Measurements from ENCODE around the gene FAM131A.
A peak's percentile ranks its signal among the peaks of the same experiment; 100 is the strongest.

FAM131A gene

GRCh38 chr3:184332370-184333090 is 4.9 kb upstream of the FAM131A start:
- Histone ChIP-seq H3K4me1 (ENCODE audit: control insufficient read depth in 1 of 2, insufficient read depth in 2 of 2, low read length in 2 of 2) (peaks cover 15 to 19% of the 10 kb centered on the region in 2 donors), H3K9ac (ENCODE audit: low read depth in 1 of 2, low read length in 2 of 2) (no peak overlapping the region), H3K27me3 (ENCODE audit: control insufficient read depth in 1 of 2, insufficient read depth in 2 of 2, low read length in 2 of 2) (no peaks in the 10 kb centered on the region), H3K27ac (ENCODE audit: low read depth, low read length) (no peak overlapping the region), H3K36me3 (ENCODE audit: control insufficient read depth in 1 of 2, insufficient read depth in 2 of 2, low read length in 2 of 2) (peaks cover 60 to 78% of the 10 kb centered on the region in 2 donors), H3K9me3 (ENCODE audit: control insufficient read depth in 1 of 2, low read length in 2 of 2) (no peaks in the 10 kb centered on the region), H3K4me3 (ENCODE audit: low read depth in 1 of 2, low read length in 2 of 2) (no peak overlapping the region)

DNA sequence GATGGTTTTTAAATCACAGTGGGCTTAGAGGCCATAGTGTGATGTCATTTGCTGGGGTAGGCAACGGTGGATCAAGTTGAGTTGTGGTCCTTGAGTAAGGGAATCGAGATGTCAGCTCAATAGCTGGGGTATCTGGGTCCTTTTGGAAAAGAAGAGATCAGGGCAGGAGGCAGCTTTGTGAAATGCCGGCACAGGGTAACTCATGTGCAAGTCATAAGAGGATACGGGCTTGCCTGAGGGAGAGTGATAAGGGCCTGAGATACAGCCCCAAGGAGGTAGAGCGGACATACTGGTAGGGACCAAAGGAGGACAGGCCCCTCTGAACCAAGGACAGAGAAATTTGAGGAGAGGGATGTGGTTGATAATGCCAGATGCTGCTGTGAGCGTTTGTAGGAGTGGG is 4.2 kb upstream of the FAM131A start:
- Histone ChIP-seq H3K36me3 (ENCODE audit: control insufficient read depth in 1 of 2, insufficient read depth in 2 of 2, low read length in 2 of 2) (peaks cover 55 to 72% of the 10 kb centered on the region in 2 donors), H3K4me1 (ENCODE audit: control insufficient read depth in 1 of 2, insufficient read depth in 2 of 2, low read length in 2 of 2) (peaks cover 15 to 26% of the 10 kb centered on the region in 2 donors), H3K27me3 (ENCODE audit: control insufficient read depth in 1 of 2, insufficient read depth in 2 of 2, low read length in 2 of 2) (no peaks in the 10 kb centered on the region), H3K9ac (ENCODE audit: low read depth in 1 of 2, low read length in 2 of 2) (no peak overlapping the region), H3K4me3 (ENCODE audit: low read depth in 1 of 2, low read length in 2 of 2) (no peak overlapping the region), H3K9me3 (ENCODE audit: control insufficient read depth in 1 of 2, low read length in 2 of 2) (no peaks in the 10 kb centered on the region), H3K27ac (ENCODE audit: low read depth, low read length) (no peak overlapping the region)

DNA sequence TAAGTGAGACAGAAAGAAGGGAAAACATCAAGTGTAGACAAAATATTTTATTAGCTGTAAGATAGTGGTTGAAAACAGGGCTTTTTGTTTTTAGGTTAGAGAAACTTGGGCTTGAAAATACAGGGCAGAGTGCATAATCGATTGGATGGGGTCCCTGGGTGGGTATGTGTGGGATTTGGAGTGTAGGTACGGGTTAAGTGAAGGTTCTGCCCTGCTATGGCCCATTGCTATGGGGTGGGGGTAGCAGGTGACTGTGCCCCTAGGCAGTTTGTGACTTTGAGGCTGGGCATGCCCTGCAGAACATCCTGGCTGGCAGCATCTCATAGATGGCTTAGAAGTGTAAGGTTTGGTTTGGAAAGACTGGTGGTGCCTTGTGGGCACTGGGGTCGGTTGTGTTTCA is 3.7 kb upstream of the FAM131A start:
- no peaks in the 10 kb centered on the region for H3K27me3 ChIP-seq (ENCODE audit: control insufficient read depth in 1 of 2, insufficient read depth in 2 of 2, low read length in 2 of 2)
- H3K4me1 ChIP-seq (ENCODE audit: control insufficient read depth in 1 of 2, insufficient read depth in 2 of 2, low read length in 2 of 2), result peaks cover 15 to 31% of the 10 kb centered on the region in 2 donors
- H3K36me3 ChIP-seq (ENCODE audit: control insufficient read depth in 1 of 2, insufficient read depth in 2 of 2, low read length in 2 of 2), result peaks cover 50 to 66% of the 10 kb centered on the region in 2 donors
- H3K4me3 ChIP-seq (ENCODE audit: low read depth in 1 of 2, low read length in 2 of 2), result no peak overlapping the region
- H3K27ac ChIP-seq (ENCODE audit: low read depth, low read length), result no peak overlapping the region
- H3K9me3 ChIP-seq (ENCODE audit: control insufficient read depth in 1 of 2, low read length in 2 of 2), result no peaks in the 10 kb centered on the region
- H3K9ac ChIP-seq (ENCODE audit: low read depth in 1 of 2, low read length in 2 of 2), result no peak overlapping the region

DNA sequence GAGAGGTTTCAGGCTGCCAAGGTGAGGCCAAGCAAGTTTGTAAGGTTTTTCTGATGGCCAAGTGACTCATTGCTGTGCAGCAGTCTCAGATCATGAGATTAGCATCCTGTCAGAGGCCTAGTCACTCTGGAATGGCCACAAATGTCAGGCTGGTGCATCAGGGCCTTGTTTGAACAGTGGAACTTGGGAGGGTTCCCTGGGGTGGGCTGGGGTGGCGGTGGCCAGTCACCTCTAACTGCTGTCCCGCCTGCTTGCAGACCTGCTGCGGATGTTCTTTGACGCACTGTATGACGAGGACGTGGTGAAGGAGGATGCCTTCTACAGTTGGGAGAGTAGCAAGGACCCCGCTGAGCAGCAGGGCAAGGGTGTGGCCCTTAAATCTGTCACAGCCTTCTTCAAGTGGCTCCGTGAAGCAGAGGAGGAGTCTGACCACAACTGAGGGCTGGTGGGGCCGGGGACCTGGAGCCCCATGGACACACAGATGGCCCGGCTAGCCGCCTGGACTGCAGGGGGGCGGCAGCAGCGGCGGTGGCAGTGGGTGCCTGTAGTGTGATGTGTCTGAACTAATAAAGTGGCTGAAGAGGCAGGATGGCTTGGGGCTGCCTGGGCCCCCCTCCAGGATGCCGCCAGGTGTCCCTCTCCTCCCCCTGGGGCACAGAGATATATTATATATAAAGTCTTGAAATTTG is 2.8 kb upstream of the FAM131A start:
- H3K4me3 ChIP-seq (ENCODE audit: low read depth in 1 of 2, low read length in 2 of 2), result no peak overlapping the region
- peaks cover 42 to 57% of the 10 kb centered on the region in 2 donors for H3K36me3 ChIP-seq (ENCODE audit: control insufficient read depth in 1 of 2, insufficient read depth in 2 of 2, low read length in 2 of 2)
- no peaks in the 10 kb centered on the region for H3K27me3 ChIP-seq (ENCODE audit: control insufficient read depth in 1 of 2, insufficient read depth in 2 of 2, low read length in 2 of 2)
- H3K4me1 ChIP-seq (ENCODE audit: control insufficient read depth in 1 of 2, insufficient read depth in 2 of 2, low read length in 2 of 2), result peaks cover 17 to 32% of the 10 kb centered on the region in 2 donors
- no peak overlapping the region for H3K27ac ChIP-seq (ENCODE audit: low read depth, low read length)
- H3K9ac ChIP-seq (ENCODE audit: low read depth in 1 of 2, low read length in 2 of 2), result no peak overlapping the region
- H3K9me3 ChIP-seq (ENCODE audit: control insufficient read depth in 1 of 2, low read length in 2 of 2), result no peaks in the 10 kb centered on the region

GRCh38 chr3:184335291-184335660 is 2.1 kb upstream of the FAM131A start:
- no peaks in the 10 kb centered on the region for H3K27me3 ChIP-seq (ENCODE audit: control insufficient read depth in 1 of 2, insufficient read depth in 2 of 2, low read length in 2 of 2)
- peak overlapping the region; percentile 80 to 86 for H3K9ac ChIP-seq (ENCODE audit: low read depth in 1 of 2, low read length in 2 of 2)
- H3K4me1 ChIP-seq (ENCODE audit: control insufficient read depth in 1 of 2, insufficient read depth in 2 of 2, low read length in 2 of 2), result peaks cover 17 to 32% of the 10 kb centered on the region in 2 donors
- H3K9me3 ChIP-seq (ENCODE audit: control insufficient read depth in 1 of 2, low read length in 2 of 2), result no peaks in the 10 kb centered on the region
- H3K36me3 ChIP-seq (ENCODE audit: control insufficient read depth in 1 of 2, insufficient read depth in 2 of 2, low read length in 2 of 2), result peaks cover 39 to 51% of the 10 kb centered on the region in 2 donors
- H3K27ac ChIP-seq (ENCODE audit: low read depth, low read length), result peak overlapping the region; percentile 95
- peak overlapping the region; percentile 85 to 86 for H3K4me3 ChIP-seq (ENCODE audit: low read depth in 1 of 2, low read length in 2 of 2)

GRCh38 chr3:184335661-184336546 is 1.5 kb upstream of the FAM131A start:
- H3K4me1 ChIP-seq (ENCODE audit: control insufficient read depth in 1 of 2, insufficient read depth in 2 of 2, low read length in 2 of 2), result peaks cover 18 to 32% of the 10 kb centered on the region in 2 donors
- H3K27me3 ChIP-seq (ENCODE audit: control insufficient read depth in 1 of 2, insufficient read depth in 2 of 2, low read length in 2 of 2), result no peaks in the 10 kb centered on the region
- H3K27ac ChIP-seq (ENCODE audit: low read depth, low read length), result peak overlapping the region; percentile 95
- H3K4me3 ChIP-seq (ENCODE audit: low read depth in 1 of 2, low read length in 2 of 2), result peak overlapping the region; percentile 85 to 86
- H3K9ac ChIP-seq (ENCODE audit: low read depth in 1 of 2, low read length in 2 of 2), result peak overlapping the region; percentile 80 to 86
- peaks cover 38 to 46% of the 10 kb centered on the region in 2 donors for H3K36me3 ChIP-seq (ENCODE audit: control insufficient read depth in 1 of 2, insufficient read depth in 2 of 2, low read length in 2 of 2)
- no peaks in the 10 kb centered on the region for H3K9me3 ChIP-seq (ENCODE audit: control insufficient read depth in 1 of 2, low read length in 2 of 2)

GRCh38 chr3:184336547-184337398 is 627 bp upstream of the FAM131A start:
- no peaks in the 10 kb centered on the region for H3K9me3 ChIP-seq (ENCODE audit: control insufficient read depth in 1 of 2, low read length in 2 of 2)
- peak overlapping the region; percentile 95 for H3K27ac ChIP-seq (ENCODE audit: low read depth, low read length)
- H3K9ac ChIP-seq (ENCODE audit: low read depth in 1 of 2, low read length in 2 of 2), result peak overlapping the region; percentile 80 to 86
- H3K4me1 ChIP-seq (ENCODE audit: control insufficient read depth in 1 of 2, insufficient read depth in 2 of 2, low read length in 2 of 2), result peaks cover 26 to 40% of the 10 kb centered on the region in 2 donors
- peaks cover 30 to 39% of the 10 kb centered on the region in 2 donors for H3K36me3 ChIP-seq (ENCODE audit: control insufficient read depth in 1 of 2, insufficient read depth in 2 of 2, low read length in 2 of 2)
- no peaks in the 10 kb centered on the region for H3K27me3 ChIP-seq (ENCODE audit: control insufficient read depth in 1 of 2, insufficient read depth in 2 of 2, low read length in 2 of 2)
- H3K4me3 ChIP-seq (ENCODE audit: low read depth in 1 of 2, low read length in 2 of 2), result peak overlapping the region; percentile 85 to 86

DNA sequence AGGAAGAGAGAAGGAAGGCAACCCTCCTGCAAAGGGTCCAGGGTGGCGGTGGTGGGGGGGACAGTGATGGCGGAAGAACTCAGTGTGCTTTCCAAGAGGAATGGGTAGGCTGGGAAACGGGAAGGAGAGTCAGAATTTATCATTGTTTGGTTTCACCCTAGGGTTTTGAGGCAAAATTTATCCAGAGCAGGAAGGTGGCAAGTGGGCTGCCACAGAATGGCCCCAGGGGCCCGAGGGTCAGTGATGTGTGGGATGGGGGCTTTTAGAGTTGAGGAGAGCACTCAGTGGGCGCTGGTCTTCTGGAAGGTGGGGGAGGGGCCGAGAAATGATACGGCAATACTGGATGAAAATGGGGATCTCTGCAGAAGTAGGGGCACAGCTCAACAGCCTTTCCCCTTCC is 581 bp downstream of the FAM131A start:
- Histone ChIP-seq H3K9me3 (ENCODE audit: control insufficient read depth in 1 of 2, low read length in 2 of 2) (no peaks in the 10 kb centered on the region), H3K4me3 (ENCODE audit: low read depth in 1 of 2, low read length in 2 of 2) (no peak overlapping the region), H3K27me3 (ENCODE audit: control insufficient read depth in 1 of 2, insufficient read depth in 2 of 2, low read length in 2 of 2) (no peaks in the 10 kb centered on the region), H3K4me1 (ENCODE audit: control insufficient read depth in 1 of 2, insufficient read depth in 2 of 2, low read length in 2 of 2) (peaks cover 28 to 43% of the 10 kb centered on the region in 2 donors), H3K9ac (ENCODE audit: low read depth in 1 of 2, low read length in 2 of 2) (no peak overlapping the region), H3K36me3 (ENCODE audit: control insufficient read depth in 1 of 2, insufficient read depth in 2 of 2, low read length in 2 of 2) (peaks cover 18 to 36% of the 10 kb centered on the region in 2 donors), H3K27ac (ENCODE audit: low read depth, low read length) (no peak overlapping the region)

GRCh38 chr3:184338511-184338945 is 1.1 kb downstream of the FAM131A start:
- no peaks in the 10 kb centered on the region for H3K27me3 ChIP-seq (ENCODE audit: control insufficient read depth in 1 of 2, insufficient read depth in 2 of 2, low read length in 2 of 2)
- H3K4me1 ChIP-seq (ENCODE audit: control insufficient read depth in 1 of 2, insufficient read depth in 2 of 2, low read length in 2 of 2), result peaks cover 28 to 43% of the 10 kb centered on the region in 2 donors
- H3K9me3 ChIP-seq (ENCODE audit: control insufficient read depth in 1 of 2, low read length in 2 of 2), result no peaks in the 10 kb centered on the region
- peaks cover 13 to 36% of the 10 kb centered on the region in 2 donors for H3K36me3 ChIP-seq (ENCODE audit: control insufficient read depth in 1 of 2, insufficient read depth in 2 of 2, low read length in 2 of 2)
- H3K4me3 ChIP-seq (ENCODE audit: low read depth in 1 of 2, low read length in 2 of 2), result no peak overlapping the region
- no peak overlapping the region for H3K9ac ChIP-seq (ENCODE audit: low read depth in 1 of 2, low read length in 2 of 2)
- H3K27ac ChIP-seq (ENCODE audit: low read depth, low read length), result no peak overlapping the region
